GM19025 (cell line): ENCODE data around the gene PAN2.
"Not testable (repeated sequence)": the region's sequence is repeated elsewhere in the genome, so short reads cannot be mapped to it uniquely, and the experiment has no call there.

Experiments used
- ATAC-seq: cut with Tn5 transposase; IDR thresholded peaks from one replicate; pipeline ENCODE4 v1.9.1; 2021; ENCODE audit warnings: mild to moderate bottlenecking, low read depth, moderate library complexity; ENCODE audit not compliant: unreplicated experiment

Gene PAN2

GRCh38 chr12:56282030-56282429 is 51.8 kb downstream of the PAN2 start:
- no peak for ATAC-seq

- ATAC-seq = no peak
Measured at GRCh38 chr12:56280849-56281248, 53.0 kb downstream of the PAN2 start.

- no peak for ATAC-seq
Measured at GRCh38 chr12:56278905-56279304, 54.9 kb downstream of the PAN2 start.

- ATAC-seq = no peak
Measured at GRCh38 chr12:56274299-56274698, 59.5 kb downstream of the PAN2 start.

GRCh38 chr12:56272468-56272867 is 61.3 kb downstream of the PAN2 start:
- ATAC-seq = not testable (repeated sequence)

GRCh38 chr12:56271031-56271430 is 62.8 kb downstream of the PAN2 start:
- ATAC-seq = no peak

GRCh38 chr12:56267443-56268071 is 66.2 kb downstream of the PAN2 start:
- ATAC-seq = peak; percentile 17

- peak; percentile 89 for ATAC-seq
Measured at GRCh38 chr12:56266693-56267442, 66.9 kb downstream of the PAN2 start, which contains the start of gene COQ10A. Gene COQ10A, plus strand, starts transcription at chr12:56266942. Its CDS starts 177 bp downstream, at chr12:56267119.
